Measurements from ENCODE around the gene BTF3. TPM values are rescaled to one million over a fixed set of nuclear protein-coding genes. Genes with fewer than 3 reads are reported as not detected.

Gene BTF3
- total RNA-seq, 1 experiment from 2014 or later, result 861 TPM

DNA sequence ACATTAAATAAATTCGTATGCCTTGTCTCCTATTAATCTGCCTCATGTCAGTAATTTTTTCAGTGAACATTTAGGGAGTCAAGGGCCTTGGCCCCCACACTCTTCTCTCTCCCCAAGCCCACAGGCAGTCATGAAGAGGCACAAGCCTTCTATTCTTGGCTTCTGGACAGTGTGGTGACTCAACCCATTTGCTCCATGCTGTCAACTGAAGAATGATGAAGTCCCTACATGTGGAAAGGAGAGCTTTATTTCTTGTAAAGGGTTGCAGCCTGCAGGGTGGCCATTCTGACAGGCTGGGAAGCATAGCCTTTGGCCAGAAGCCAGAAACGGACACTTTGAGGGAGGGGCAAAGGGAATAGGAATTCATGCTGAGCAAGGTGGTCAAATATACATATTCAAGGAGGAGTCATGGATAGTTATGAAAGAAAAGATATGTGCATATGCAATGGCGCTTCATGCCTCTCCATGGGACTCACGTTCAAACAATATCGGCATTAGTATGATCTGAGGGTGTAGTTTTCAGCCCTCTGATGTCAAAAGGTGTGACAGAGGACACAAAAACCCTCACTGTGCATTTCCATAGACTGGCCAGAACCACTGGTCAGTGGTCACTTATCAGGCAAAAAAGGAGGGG is 35.9 kb downstream of the BTF3 start:
- H3K27me3 Mint-ChIP-seq (ENCODE audit: low read depth), result peaks cover 3% of the 10 kb centered on the region
- Histone ChIP-seq H2BK120ac (ENCODE audit: low read depth, low read length, poor library complexity, severe bottlenecking) (no peak overlapping the region), H2BK15ac (ENCODE audit: low read depth, low read length) (no peak overlapping the region)

More for the DNA sequence above, 35.9 kb downstream of the BTF3 start:
- Histone ChIP-seq H3K9ac (ENCODE audit: extremely low read depth, insufficient read length, low read length) (no peak overlapping the region), H4K5ac (ENCODE audit: insufficient read length, low read depth, low read length) (no peak overlapping the region), H3K79me2 (ENCODE audit: insufficient read depth, low read length) (no peaks in the 10 kb centered on the region), H4K91ac (ENCODE audit: insufficient read length, low read depth, low read length) (no peak overlapping the region), H3K23me2 (ENCODE audit: insufficient read length, low read depth, low read length, poor library complexity, severe bottlenecking) (no peaks in the 10 kb centered on the region), H2BK12ac (ENCODE audit: insufficient read length, low read depth, low read length) (no peak overlapping the region), H3K79me1 (ENCODE audit: insufficient read depth, low read depth, low read length, poor library complexity, severe bottlenecking) (no peaks in the 10 kb centered on the region), H4K20me1 (ENCODE audit: control insufficient read depth, insufficient read depth, insufficient read length) (no peaks in the 10 kb centered on the region), H3K4ac (ENCODE audit: low read depth, low read length) (no peak overlapping the region), H2BK20ac (ENCODE audit: low read depth, low read length, poor library complexity, severe bottlenecking) (no peak overlapping the region), H3K9me3 (ENCODE audit: control insufficient read depth, low read depth, low read length) (no peaks in the 10 kb centered on the region), H3K14ac (ENCODE audit: insufficient read depth, low read length) (no peak overlapping the region), H3T11ph (ENCODE audit: low read length) (no peak overlapping the region), H3K23ac (ENCODE audit: insufficient read length, low read depth, low read length) (no peak overlapping the region), H2AK5ac (ENCODE audit: insufficient read length, low read length) (no peak overlapping the region), H3K18ac (ENCODE audit: insufficient read length, low read depth, low read length) (no peak overlapping the region), H2AFZ (ENCODE audit: low read length) (no peak overlapping the region), H3K4me1 (ENCODE audit: insufficient read depth, low read length) (no peaks in the 10 kb centered on the region), H3K56ac (ENCODE audit: insufficient read length, low read depth, low read length) (no peak overlapping the region), H4K8ac (replicated peaks; ENCODE audit: insufficient read length, low read depth, low read length) (no peak overlapping the region), H3K27ac (ENCODE audit: insufficient read length, low read depth, low read length) (no peak overlapping the region), H3K4me2 (ENCODE audit: insufficient read depth, insufficient read length, low read length) (no peak overlapping the region), H3K27me3 (ENCODE audit: insufficient read depth, low read length) (no peaks in the 10 kb centered on the region), H2BK5ac (ENCODE audit: insufficient read length, low read length) (no peak overlapping the region)
- Mint-ChIP-seq H3K27ac (no peak overlapping the region), H3K36me3 (ENCODE audit: insufficient read depth in 1 of 3, low read depth in 3 of 3) (peaks cover 2 to 22% (median 7%) of the 10 kb centered on the region in 3 experiments), H3K4me3 (no peak overlapping the region), H3K4me1 (peaks cover 3 to 10% of the 10 kb centered on the region in 2 experiments), H3K9me3 (peaks cover 22 to 25% of the 10 kb centered on the region in 2 experiments)
- no peak for TF ChIP-seq CTCF (conservative IDR thresholded peaks at IDR 0.05)
- DNase-seq, result no peak
- WGBS (ENCODE audit: extremely low coverage, insufficient read length, low lambda C conversion rate), result no CpG with 5 or more reads among the region's 5 CpGs

All from H9 (cell line).